Thyroid gland (tissue), 4 donors: ENCODE data around the gene MGAT1.

Experiments
- POLR2A ChIP-seq, 2 donors: fragments of 450-650 bp; IDR thresholded peaks; one replicate each; pipeline ENCODE4 v1.6.1; 2017; ENCODE audit warnings: antibody characterized with exemption in 2 of 2, mild to moderate bottlenecking in 2 of 2, moderate library complexity in 1 of 2
- TF ChIP-seq, protein P1 (sequence below), 6 experiments: fragments of 200-600 bp in 3 of 6; fragments of 450-650 bp in 3 of 6; sonication (generic) in 3 of 6; IDR thresholded peaks; one replicate each; pipeline ENCODE4 v1.5.1; 2016 to 2019; ENCODE audit warnings: antibody characterized with exemption in 6 of 6, mild to moderate bottlenecking in 2 of 6, inconsistent platforms in 1 of 6, moderate library complexity in 1 of 6

DNA sequence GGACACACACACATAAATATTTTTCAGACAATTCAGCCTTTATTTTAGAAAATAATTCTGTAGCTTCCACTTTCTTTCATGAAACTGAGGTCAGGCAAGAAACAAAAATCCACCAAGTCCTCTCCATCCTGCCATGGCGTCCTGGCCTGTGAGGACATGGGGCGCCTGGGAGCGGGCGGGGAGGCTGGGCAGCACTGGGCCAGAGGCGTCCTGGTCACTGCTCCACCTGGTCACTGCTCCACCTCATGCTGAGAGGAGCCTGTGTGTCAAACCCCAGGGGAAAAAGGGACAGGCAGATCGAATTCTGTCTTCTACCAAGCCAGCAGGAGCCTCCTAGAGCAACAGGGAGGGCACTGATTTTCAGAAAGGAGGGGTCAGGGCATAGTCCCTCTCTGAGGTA is 12.1 kb downstream of the MGAT1 start:
- TF ChIP-seq, protein P1, sequence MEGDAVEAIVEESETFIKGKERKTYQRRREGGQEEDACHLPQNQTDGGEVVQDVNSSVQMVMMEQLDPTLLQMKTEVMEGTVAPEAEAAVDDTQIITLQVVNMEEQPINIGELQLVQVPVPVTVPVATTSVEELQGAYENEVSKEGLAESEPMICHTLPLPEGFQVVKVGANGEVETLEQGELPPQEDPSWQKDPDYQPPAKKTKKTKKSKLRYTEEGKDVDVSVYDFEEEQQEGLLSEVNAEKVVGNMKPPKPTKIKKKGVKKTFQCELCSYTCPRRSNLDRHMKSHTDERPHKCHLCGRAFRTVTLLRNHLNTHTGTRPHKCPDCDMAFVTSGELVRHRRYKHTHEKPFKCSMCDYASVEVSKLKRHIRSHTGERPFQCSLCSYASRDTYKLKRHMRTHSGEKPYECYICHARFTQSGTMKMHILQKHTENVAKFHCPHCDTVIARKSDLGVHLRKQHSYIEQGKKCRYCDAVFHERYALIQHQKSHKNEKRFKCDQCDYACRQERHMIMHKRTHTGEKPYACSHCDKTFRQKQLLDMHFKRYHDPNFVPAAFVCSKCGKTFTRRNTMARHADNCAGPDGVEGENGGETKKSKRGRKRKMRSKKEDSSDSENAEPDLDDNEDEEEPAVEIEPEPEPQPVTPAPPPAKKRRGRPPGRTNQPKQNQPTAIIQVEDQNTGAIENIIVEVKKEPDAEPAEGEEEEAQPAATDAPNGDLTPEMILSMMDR (IDR thresholded peaks at IDR 0.05), result no peak
- no peak for TF ChIP-seq POLR2A (IDR thresholded peaks at IDR 0.05)
